IMR-90 (cell line): ENCODE measurements around the gene CTNS.

Experiments
- CEBPB ChIP-seq: IDR thresholded peaks from 2 replicates; pipeline ENCODE4 v1.6.1; 2012; ENCODE audit warnings: low read depth, low read length, improper control_type of control experiment
- CHD1 ChIP-seq: IDR thresholded peaks from 2 replicates; pipeline ENCODE4 v1.6.1; 2012; ENCODE audit warnings: low read depth, low read length, improper control_type of control experiment
- CTCF ChIP-seq: conservative IDR thresholded peaks from 2 replicates; pipeline ENCODE4 v1.5.1; 2012; ENCODE audit warnings: mild to moderate bottlenecking, low read depth, low read length, improper control_type of control experiment
- MAZ ChIP-seq: IDR thresholded peaks from 2 replicates; pipeline ENCODE4 v1.6.1; 2012; ENCODE audit warnings: low read depth, mild to moderate bottlenecking, low read length, improper control_type of control experiment, moderate library complexity, borderline replicate concordance
- MXI1 ChIP-seq: IDR thresholded peaks from 2 replicates; pipeline ENCODE4 v1.6.1; 2012; ENCODE audit warnings: low read depth, mild to moderate bottlenecking, low read length, moderate library complexity, borderline replicate concordance
- POLR2A ChIP-seq: IDR thresholded peaks from 2 replicates; pipeline ENCODE4 v1.6.1; 2012; ENCODE audit warnings: mild to moderate bottlenecking, low read depth, low read length
- RAD21 ChIP-seq: IDR thresholded peaks from 2 replicates; pipeline ENCODE4 v1.6.1; 2012; ENCODE audit warnings: low read length, improper control_type of control experiment
- RFX5 ChIP-seq: IDR thresholded peaks from 2 replicates; pipeline ENCODE4 v1.8.0; 2012; ENCODE audit warnings: low read depth, mild to moderate bottlenecking, low read length, moderate library complexity
- SMC3 ChIP-seq: fragments of 150-350 bp; IDR thresholded peaks from 2 replicates; pipeline ENCODE4 v1.6.1; 2016; ENCODE audit warnings: low read depth, mild to moderate bottlenecking, antibody characterized with exemption, low read length, moderate library complexity
- USF2 ChIP-seq: fragments of 150-350 bp; IDR thresholded peaks from 2 replicates; pipeline ENCODE4 v1.6.1; 2017; ENCODE audit warnings: mild to moderate bottlenecking, antibody characterized with exemption, low read length, low read depth

GRCh38 chr17:3710951-3711383, 74.4 kb downstream of the CTNS start:
- TF ChIP-seq SMC3: no peak
- TF ChIP-seq CTCF: no peak
- no peak for TF ChIP-seq MXI1
- no peak for TF ChIP-seq POLR2A
- no peak for TF ChIP-seq CHD1
- no peak for TF ChIP-seq USF2
- no peak for TF ChIP-seq CEBPB
- TF ChIP-seq RFX5: no peak
- TF ChIP-seq MAZ: no peak
- no peak for TF ChIP-seq RAD21
